B cell (primary cell): ENCODE data around the gene RPS18. TPM values are rescaled to one million over a fixed set of nuclear protein-coding genes. Genes with fewer than 3 reads are reported as not detected.

Experiments used
- ATAC-seq: fragments of 200-7000 bp; cut with Tn5 transposase; one replicate; pipeline ENCODE4 v1.10.0; 2021; ENCODE audit warnings: low read depth, mild to moderate bottlenecking, moderate number of reproducible peaks, moderate library complexity
- CTCF ChIA-PET: fragments of 350-600 bp; sonication (Branson Sonifier 250); formaldehyde crosslinking; loops from one replicate; lab custom pipeline; 2021; ENCODE audit warnings: antibody characterized with exemption, inconsistent platforms; lab: Charles Lee
- POLR2A ChIA-PET: fragments of 350-600 bp; sonication (Branson Sonifier 250); formaldehyde crosslinking; loops from one replicate; lab custom pipeline; 2021; ENCODE audit warnings: antibody characterized with exemption; lab: Charles Lee
- DNase-seq: peaks from one replicate; pipeline ENCODE4 v3.0.0; 2013
- H2AFZ ChIP-seq: 2 replicates; pipeline ENCODE4 v1.6.1; 2012; ENCODE audit warnings: mild to moderate bottlenecking, low read depth, low read length; ENCODE audit not compliant: insufficient read depth, poor library complexity, severe bottlenecking
- H3K27ac ChIP-seq, 2 donors: 1 replicate in 1 of 2; 2 replicates in 1 of 2; pipeline ENCODE4 v1.5.1; 2012 to 2013; ENCODE audit warnings: low read length in 2 of 2, mild to moderate bottlenecking in 2 of 2, moderate library complexity in 1 of 2
- H3K27me3 ChIP-seq, 4 experiments: fragments of 200-600 bp in 1 of 4; sonication (generic) in 1 of 4; replicated peaks in 1 of 4; 1 replicate in 2 of 4; 2 replicates in 2 of 4; pipeline versions ENCODE4 v1.6.1 to v1.7.0; 2013 to 2016; ENCODE audit warnings: low read length in 3 of 4, mild to moderate bottlenecking in 2 of 4, mixed read lengths in 1 of 4, moderate library complexity in 1 of 4; ENCODE audit not compliant: insufficient read depth in 4 of 4, control insufficient read depth in 3 of 4; ENCODE audit errors: control extremely low read depth in 1 of 4
- H3K36me3 ChIP-seq, 2 experiments: replicated peaks in 1 of 2; 1 replicate in 1 of 2; 2 replicates in 1 of 2; pipeline versions ENCODE4 v1.6.1 to v1.7.1; 2013; ENCODE audit warnings: low read length in 1 of 2; ENCODE audit not compliant: insufficient read depth in 2 of 2, control insufficient read depth in 1 of 2; ENCODE audit errors: control extremely low read depth in 1 of 2, extremely low read depth in 1 of 2
- H3K4me1 ChIP-seq, 2 donors: fragments of 200-600 bp in 1 of 2; sonication (generic) in 1 of 2; 1 replicate in 1 of 2; 2 replicates in 1 of 2; pipeline versions ENCODE4 v1.5.1 to v1.6.1; 2013 to 2017; ENCODE audit warnings: low read length in 2 of 2; ENCODE audit not compliant: control insufficient read depth in 2 of 2, insufficient read depth in 2 of 2
- H3K4me2 ChIP-seq: replicated peaks from 2 replicates; pipeline ENCODE3; 2012; ENCODE audit warnings: mild to moderate bottlenecking, low read depth, low read length; ENCODE audit not compliant: poor library complexity, severe bottlenecking
- H3K4me3 ChIP-seq, 5 experiments: fragments of 200-600 bp in 1 of 5; sonication (generic) in 1 of 5; 1 replicate in 3 of 5; 2 replicates in 2 of 5; pipeline versions ENCODE4 v1.5.1 to v1.7.0; 2011 to 2016; ENCODE audit warnings: low read length in 4 of 5, mild to moderate bottlenecking in 4 of 5, low read depth in 2 of 5, control low read depth in 1 of 5, moderate library complexity in 1 of 5; ENCODE audit not compliant: insufficient read depth in 1 of 5; ENCODE audit errors: control extremely low read depth in 1 of 5, extremely low read depth in 1 of 5
- H3K79me2 ChIP-seq: fragments of 200-600 bp; sonication (generic); one replicate; pipeline ENCODE4 v1.6.0; 2016; ENCODE audit warnings: low read length; ENCODE audit not compliant: control insufficient read depth, insufficient read depth
- H3K9ac ChIP-seq: fragments of 200-600 bp; sonication (generic); 2 replicates; pipeline ENCODE4 v1.6.1; 2017; ENCODE audit warnings: mild to moderate bottlenecking, low read length, moderate library complexity
- H3K9me3 ChIP-seq, 3 donors: one replicate each; pipeline versions ENCODE4 v1.6.1 to v1.7.1; 2013; ENCODE audit warnings: low read length in 2 of 3; ENCODE audit not compliant: control insufficient read depth in 2 of 3, insufficient read depth in 1 of 3; ENCODE audit errors: control extremely low read depth in 1 of 3
- H4K20me1 ChIP-seq: 2 replicates; pipeline ENCODE4 v1.6.0; 2012; ENCODE audit warnings: mild to moderate bottlenecking, low read length; ENCODE audit not compliant: insufficient read depth, control insufficient read depth, poor library complexity, severe bottlenecking
- H3K27ac Mint-ChIP-seq: one replicate; pipeline ENCODE4 v1.8.0; 2021; ENCODE audit warnings: mixed read lengths
- H3K27me3 Mint-ChIP-seq: one replicate; pipeline ENCODE4 v1.8.0; 2021; ENCODE audit warnings: mixed read lengths
- H3K4me1 Mint-ChIP-seq: one replicate; pipeline ENCODE4 v1.8.0; 2021; ENCODE audit warnings: mixed read lengths
- H3K4me3 Mint-ChIP-seq: one replicate; pipeline ENCODE4 v1.8.0; 2021; ENCODE audit warnings: mixed read lengths
- H3K9me3 Mint-ChIP-seq: one replicate; pipeline ENCODE4 v1.8.0; 2022; ENCODE audit warnings: mixed read lengths; ENCODE audit not compliant: insufficient read depth
- EZH2 ChIP-seq: IDR thresholded peaks from 2 replicates; pipeline ENCODE4 v1.6.1; 2012; ENCODE audit warnings: borderline replicate concordance, low read depth, mild to moderate bottlenecking, moderate library complexity, low read length; ENCODE audit not compliant: insufficient read depth, poor library complexity, severe bottlenecking
- WGBS: methylation state at CpG from one replicate; pipeline ENCODE4 v1.1.5; 2013; ENCODE audit warnings: missing lambda C conversion rate; ENCODE audit not compliant: insufficient coverage; 5-methylcytosine and 5-hydroxymethylcytosine counted together
- intact Hi-C: fragments of 100-400 bp; cut with micrococcal nuclease; formaldehyde crosslinking; loops from one replicate; pipeline ENCODE4 v1.10.0; 2022
- polyA plus RNA-seq: library from polyadenylated mRNA; depleted of rRNA; stranded (reverse); fragments of >200 nt; gene quantifications from 2 replicates; pipeline ENCODE4 v1.2.3, GENCODE V29; 2012
- total RNA-seq, 2 donors: library from RNA; stranded (reverse); fragments of 120-200 nt in 1 of 2; gene quantifications; 1 replicate in 1 of 2; 2 replicates in 1 of 2; pipeline versions ENCODE4 v1.2.3 to v1.2.4, GENCODE V29; 2013 to 2022
- TF ChIP-seq, protein P1 (sequence below): fragments of 200-600 bp; IDR thresholded peaks from one replicate; pipeline ENCODE4 v1.8.0; 2022; ENCODE audit warnings: antibody characterized with exemption, mild to moderate bottlenecking

Gene RPS18
- total and polyA plus RNA-seq, 2 donors (not counting 1 experiment from before 2014, with no cell fraction given) = 3,830 to 5,829 TPM

DNA sequence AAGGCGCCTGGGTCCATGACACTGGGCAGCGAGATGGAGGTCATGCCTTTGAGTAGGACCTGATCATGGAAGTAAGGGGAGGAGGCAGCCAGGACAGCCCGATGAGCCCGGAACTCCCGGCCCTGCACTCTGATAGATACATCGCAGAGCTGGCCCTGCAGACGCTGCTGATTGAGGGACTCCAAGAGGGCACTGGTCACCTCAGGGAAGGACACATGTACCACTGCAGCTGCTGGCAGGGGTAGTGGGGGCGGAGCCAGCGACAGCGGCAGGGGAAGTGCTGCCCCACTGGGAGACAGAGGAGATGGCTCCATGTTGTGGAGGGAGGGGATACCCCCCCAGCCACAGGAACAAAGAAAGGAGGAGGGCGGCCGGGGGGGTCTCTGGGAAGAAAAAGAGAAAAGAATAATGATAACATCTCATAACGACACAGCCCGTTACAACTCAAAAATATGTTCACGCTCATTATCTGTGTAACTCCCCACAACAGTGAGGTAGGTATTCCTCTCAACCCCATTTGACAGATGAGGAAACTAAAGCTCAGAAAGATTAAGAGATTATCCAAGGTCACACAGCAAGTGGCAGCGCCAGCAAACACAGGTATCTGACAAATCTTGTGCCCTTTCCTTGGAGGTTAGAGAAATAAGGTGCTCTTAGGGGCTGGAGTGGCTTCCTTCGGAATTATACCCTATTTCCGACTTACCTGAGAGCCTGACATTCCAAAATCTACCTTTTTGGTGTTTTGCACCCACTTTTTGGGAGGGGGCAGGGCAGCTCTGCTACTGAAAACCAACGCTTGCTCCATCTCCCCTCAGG, 44.9 kb downstream of the RPS18 start:
- TF ChIP-seq, protein P1, sequence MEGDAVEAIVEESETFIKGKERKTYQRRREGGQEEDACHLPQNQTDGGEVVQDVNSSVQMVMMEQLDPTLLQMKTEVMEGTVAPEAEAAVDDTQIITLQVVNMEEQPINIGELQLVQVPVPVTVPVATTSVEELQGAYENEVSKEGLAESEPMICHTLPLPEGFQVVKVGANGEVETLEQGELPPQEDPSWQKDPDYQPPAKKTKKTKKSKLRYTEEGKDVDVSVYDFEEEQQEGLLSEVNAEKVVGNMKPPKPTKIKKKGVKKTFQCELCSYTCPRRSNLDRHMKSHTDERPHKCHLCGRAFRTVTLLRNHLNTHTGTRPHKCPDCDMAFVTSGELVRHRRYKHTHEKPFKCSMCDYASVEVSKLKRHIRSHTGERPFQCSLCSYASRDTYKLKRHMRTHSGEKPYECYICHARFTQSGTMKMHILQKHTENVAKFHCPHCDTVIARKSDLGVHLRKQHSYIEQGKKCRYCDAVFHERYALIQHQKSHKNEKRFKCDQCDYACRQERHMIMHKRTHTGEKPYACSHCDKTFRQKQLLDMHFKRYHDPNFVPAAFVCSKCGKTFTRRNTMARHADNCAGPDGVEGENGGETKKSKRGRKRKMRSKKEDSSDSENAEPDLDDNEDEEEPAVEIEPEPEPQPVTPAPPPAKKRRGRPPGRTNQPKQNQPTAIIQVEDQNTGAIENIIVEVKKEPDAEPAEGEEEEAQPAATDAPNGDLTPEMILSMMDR = no peak
- no peak for TF ChIP-seq EZH2
- H4K20me1 ChIP-seq = peaks cover 52% of the 10 kb centered on the region
- WGBS = 85% methylated on average over 9 of the region's 19 CpGs
- no peaks in the 10 kb centered on the region for H3K9me3 Mint-ChIP-seq
- peak overlapping the region; percentile 100 for H3K4me3 Mint-ChIP-seq
- H3K4me2 ChIP-seq = peak overlapping the region; percentile 65
- H3K27me3 Mint-ChIP-seq = no peaks in the 10 kb centered on the region
- no peak overlapping the region for H2AFZ ChIP-seq
- peaks cover 90% of the 10 kb centered on the region for H3K79me2 ChIP-seq
- H3K36me3 ChIP-seq = peaks cover 3 to 52% of the 10 kb centered on the region in 2 experiments
- no peaks in the 10 kb centered on the region for H3K9me3 ChIP-seq
- H3K4me1 ChIP-seq = peaks cover 72 to 79% of the 10 kb centered on the region in 2 donors
- CTCF ChIA-PET = interaction anchor here (0.5 to 5.3 kb wide), 9 partner anchors 15 to 1824 kb away, joined by 3 to 50 read pairs (median 5); partner anchors contain the start of genes B3GALT4 and CUTA
- H3K27ac Mint-ChIP-seq = peak overlapping the region; percentile 99
- DNase-seq = no peak
- H3K4me1 Mint-ChIP-seq = peaks cover 82% of the 10 kb centered on the region
- intact Hi-C loops = no loop called here
- POLR2A ChIA-PET = interaction anchor here (0.6 to 2.3 kb wide), 17 partner anchors 11 to 348 kb away, joined by 3 to 29 read pairs (median 5); partner anchors contain the start of genes B3GALT4, BAK1, PHF1 and RGL2
- H3K27me3 ChIP-seq = no peaks in the 10 kb centered on the region
- H3K9ac ChIP-seq = peak overlapping the region; percentile 95
- no peak for ATAC-seq
- H3K27ac ChIP-seq = peak overlapping the region; percentile 51 to 100
- peak overlapping the region in 4 of 5 experiments; percentile 82 to 99 (median 89) for H3K4me3 ChIP-seq

DNA sequence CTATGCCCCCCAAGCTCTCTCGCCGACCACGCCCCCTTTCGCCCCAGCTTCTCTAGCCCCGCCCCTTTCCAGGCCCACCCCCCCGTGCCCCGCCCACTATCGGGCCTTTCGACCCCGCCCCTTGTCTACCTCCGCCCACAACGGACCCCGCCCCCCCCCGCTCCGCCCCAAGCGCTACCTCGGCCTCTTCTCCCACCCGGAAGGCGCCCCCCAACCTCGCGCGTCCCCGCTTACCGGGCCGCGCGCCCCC, 45.5 kb downstream of the RPS18 start:
- Histone ChIP-seq H3K4me1 (peaks cover 68 to 79% of the 10 kb centered on the region in 2 donors), H3K79me2 (peaks cover 90% of the 10 kb centered on the region), H3K9me3 (no peaks in the 10 kb centered on the region), H3K27me3 (no peaks in the 10 kb centered on the region), H3K36me3 (peaks cover 3 to 47% of the 10 kb centered on the region in 2 experiments), H3K9ac (peak overlapping the region; percentile 95), H3K4me3 (peak overlapping the region in 4 of 5 experiments; percentile 82 to 99 (median 89)), H3K27ac (peak overlapping the region; percentile 51 to 100), H2AFZ (no peak overlapping the region), H4K20me1 (peaks cover 47% of the 10 kb centered on the region), H3K4me2 (peak overlapping the region; percentile 84)
- peak overlapping the region; percentile 99 for H3K27ac Mint-ChIP-seq
- no peak for TF ChIP-seq EZH2
- TF ChIP-seq, protein P1 = no peak
- no peak for DNase-seq
- peaks cover 82% of the 10 kb centered on the region for H3K4me1 Mint-ChIP-seq
- intact Hi-C loops = no loop called here
- ChIA-PET POLR2A (interaction anchor here (0.6 to 2.3 kb wide), 24 partner anchors 10 to 1108 kb away, joined by 3 to 29 read pairs (median 5); partner anchors contain the start of genes B3GALT4, BAK1, PHF1 and RGL2), CTCF (interaction anchor here (1.0 to 5.3 kb wide), 11 partner anchors 14 to 1825 kb away, joined by 3 to 50 read pairs (median 6); partner anchors contain the start of genes B3GALT4, CUTA, RGL2 and RPS18)
- peak overlapping the region; percentile 100 for H3K4me3 Mint-ChIP-seq
- H3K27me3 Mint-ChIP-seq = no peaks in the 10 kb centered on the region
- ATAC-seq = peak; percentile 0
- WGBS = 0% methylated on average over 4 of the region's 27 CpGs
- no peaks in the 10 kb centered on the region for H3K9me3 Mint-ChIP-seq
